Osteocyte (in vitro differentiated cells): ENCODE results near the gene C6orf120. TPM values are rescaled to one million over a fixed set of nuclear protein-coding genes. Genes with fewer than 3 reads are reported as not detected.
A peak's percentile ranks its signal among the peaks of the same experiment; 100 is the strongest.

Experiments
- DNase-seq: peaks from one replicate; pipeline ENCODE4 v3.0.0; 2021; ENCODE audit warnings: mixed read lengths; ENCODE audit not compliant: unreplicated experiment; ENCODE audit errors: extremely low spot score
- H3K27ac Mint-ChIP-seq: one replicate; pipeline ENCODE4 v1.8.0; 2021; ENCODE audit warnings: mild to moderate bottlenecking, mixed read lengths; ENCODE audit not compliant: unreplicated experiment
- H3K27me3 Mint-ChIP-seq: one replicate; pipeline ENCODE4 v1.8.0; 2021; ENCODE audit warnings: mixed read lengths; ENCODE audit not compliant: unreplicated experiment
- H3K36me3 Mint-ChIP-seq: one replicate; pipeline ENCODE4 v1.8.0; 2021; ENCODE audit warnings: mixed read lengths; ENCODE audit not compliant: unreplicated experiment
- H3K4me1 Mint-ChIP-seq: one replicate; pipeline ENCODE4 v1.8.0; 2021; ENCODE audit warnings: mixed read lengths; ENCODE audit not compliant: unreplicated experiment
- H3K4me3 Mint-ChIP-seq: one replicate; pipeline ENCODE4 v1.8.0; 2021; ENCODE audit warnings: mild to moderate bottlenecking, moderate library complexity, mixed read lengths; ENCODE audit not compliant: unreplicated experiment
- H3K9me3 Mint-ChIP-seq: one replicate; pipeline ENCODE4 v1.8.0; 2021; ENCODE audit warnings: mixed read lengths; ENCODE audit not compliant: unreplicated experiment
- CTCF ChIP-seq: fragments of 200-600 bp; sonication (generic); IDR thresholded peaks from 2 replicates; pipeline ENCODE4 v1.5.0; 2021; ENCODE audit warnings: antibody characterized with exemption, mild to moderate bottlenecking, moderate library complexity
- total RNA-seq: library from RNA; stranded (reverse); gene quantifications from 2 replicates; pipeline ENCODE4 v1.2.1, GENCODE V29; 2021

C6orf120 gene
- total RNA-seq, 1 donor from 2014 or later = 33.1 TPM

- H3K36me3 Mint-ChIP-seq = peaks cover 43% of the 10 kb centered on the region
- DNase-seq = no peak
- TF ChIP-seq CTCF = no peak
- H3K27me3 Mint-ChIP-seq = no peaks in the 10 kb centered on the region
- no peak overlapping the region for H3K27ac Mint-ChIP-seq
- no peak overlapping the region for H3K4me3 Mint-ChIP-seq
- H3K9me3 Mint-ChIP-seq = no peaks in the 10 kb centered on the region
- no peaks in the 10 kb centered on the region for H3K4me1 Mint-ChIP-seq
These were observed 12.3 kb downstream of the C6orf120 start for GRCh38 chr6:169714178-169714577.

- TF ChIP-seq CTCF = no peak
- H3K27me3 Mint-ChIP-seq = no peaks in the 10 kb centered on the region
- H3K9me3 Mint-ChIP-seq = no peaks in the 10 kb centered on the region
These were observed 12.7 kb downstream of the C6orf120 start for GRCh38 chr6:169714595-169714994.

GRCh38 chr6:169719117-169719516 is 17.2 kb downstream of the C6orf120 start:
- DNase-seq = no peak
- Mint-ChIP-seq H3K4me3 (no peak overlapping the region), H3K9me3 (no peaks in the 10 kb centered on the region), H3K4me1 (peaks cover 24% of the 10 kb centered on the region), H3K36me3 (peaks cover 21% of the 10 kb centered on the region), H3K27ac (no peak overlapping the region), H3K27me3 (no peaks in the 10 kb centered on the region)
- TF ChIP-seq CTCF = no peak

More at GRCh38 chr6:169714595-169714994, 12.7 kb downstream of the C6orf120 start:
- H3K4me3 Mint-ChIP-seq = no peak overlapping the region
- H3K4me1 Mint-ChIP-seq = no peaks in the 10 kb centered on the region
- H3K27ac Mint-ChIP-seq = no peak overlapping the region
- DNase-seq = no peak
- H3K36me3 Mint-ChIP-seq = peaks cover 42% of the 10 kb centered on the region

GRCh38 chr6:169720207-169720855 is 18.4 kb downstream of the C6orf120 start:
- Mint-ChIP-seq H3K27ac (no peak overlapping the region), H3K36me3 (peaks cover 10% of the 10 kb centered on the region), H3K4me1 (peaks cover 28% of the 10 kb centered on the region), H3K9me3 (no peaks in the 10 kb centered on the region), H3K4me3 (no peak overlapping the region), H3K27me3 (no peaks in the 10 kb centered on the region)
- no peak for DNase-seq
- peak; percentile 16 for TF ChIP-seq CTCF

GRCh38 chr6:169722362-169723199 is 20.7 kb downstream of the C6orf120 start:
- Mint-ChIP-seq H3K4me1 (peaks cover 31% of the 10 kb centered on the region), H3K27ac (peak overlapping the region; percentile 84), H3K27me3 (no peaks in the 10 kb centered on the region), H3K9me3 (no peaks in the 10 kb centered on the region), H3K4me3 (peak overlapping the region; percentile 91), H3K36me3 (no peaks in the 10 kb centered on the region)
- DNase-seq = no peak
- TF ChIP-seq CTCF = no peak
